DMS53 treated with DMSO at 0.1 percent for 48 hours (cell line): ENCODE measurements around the gene TMEM245.

ENCODE experiments used
- DNase-seq: peaks from one replicate; lab custom pipeline; 2025; ENCODE audit not compliant: unreplicated experiment; lab: John Stamatoyannopoulos, UW

The TMEM245 gene

GRCh38 chr9:109119439-109120203 is at the start of gene TMEM245:
Gene TMEM245 (minus strand): TSS chr9:109119947. CDS start chr9:109119913, 34 bp downstream.
- DNase-seq = peak; percentile 84

GRCh38 chr9:109168170-109168569 is 48.4 kb upstream of the TMEM245 start:
- no peak for DNase-seq

- DNase-seq = no peak
These were observed 48.0 kb upstream of the TMEM245 start for GRCh38 chr9:109167716-109168115.

- DNase-seq = no peak
These were observed 47.2 kb upstream of the TMEM245 start, which contains the start of gene FRRS1L for GRCh38 chr9:109166771-109167601. Gene FRRS1L (minus strand): TSS chr9:109167249. CDS start chr9:109167138, 111 bp downstream.

- DNase-seq = no peak
These were observed 46.5 kb upstream of the TMEM245 start for GRCh38 chr9:109166171-109166770.

- DNase-seq = no peak
These were observed 44.3 kb upstream of the TMEM245 start for GRCh38 chr9:109164042-109164441.

GRCh38 chr9:109163194-109163593 is 43.4 kb upstream of the TMEM245 start:
- DNase-seq = no peak

- DNase-seq = no peak
These were observed 42.9 kb upstream of the TMEM245 start for GRCh38 chr9:109162677-109163076.

GRCh38 chr9:109161471-109161870 is 41.7 kb upstream of the TMEM245 start:
- no peak for DNase-seq

- DNase-seq = no peak
These were observed 39.8 kb upstream of the TMEM245 start for GRCh38 chr9:109159583-109159982.

GRCh38 chr9:109158651-109159050 is 38.9 kb upstream of the TMEM245 start:
- no peak for DNase-seq

GRCh38 chr9:109156708-109157107 is 37.0 kb upstream of the TMEM245 start:
- DNase-seq = no peak

- no peak for DNase-seq
These were observed 31.3 kb upstream of the TMEM245 start for GRCh38 chr9:109150925-109151545.

GRCh38 chr9:109149722-109150121 is 30.0 kb upstream of the TMEM245 start:
- DNase-seq = no peak

GRCh38 chr9:109149089-109149488 is 29.3 kb upstream of the TMEM245 start:
- no peak for DNase-seq

- DNase-seq = no peak
These were observed 25.3 kb upstream of the TMEM245 start for GRCh38 chr9:109145051-109145450.

- no peak for DNase-seq
These were observed 24.3 kb upstream of the TMEM245 start for GRCh38 chr9:109143881-109144562.

GRCh38 chr9:109141375-109141774 is 21.6 kb upstream of the TMEM245 start:
- no peak for DNase-seq

- DNase-seq = no peak
These were observed 20.1 kb upstream of the TMEM245 start for GRCh38 chr9:109139851-109140250.

- DNase-seq = no peak
These were observed 18.7 kb upstream of the TMEM245 start for GRCh38 chr9:109138421-109138820.

- DNase-seq = no peak
These were observed 14.4 kb upstream of the TMEM245 start for GRCh38 chr9:109134167-109134578.
